Stimulated activated CD8-positive, alpha-beta memory T cell treated with anti-CD3 and anti-CD28 coated beads, Interleukin-2, amount 100 ng/mL, for 1 hour (primary cell): ENCODE measurements around the gene DDX60.
"Not testable (repeated sequence)": the region's sequence is repeated elsewhere in the genome, so short reads cannot be mapped to it uniquely, and the experiment has no call there.

Source experiments
- DNase-seq, 2 donors: peaks; one replicate each; pipeline ENCODE4 v3.0.0-alpha.2; 2020; ENCODE audit warnings: low read depth in 2 of 2

Gene DDX60

DNA sequence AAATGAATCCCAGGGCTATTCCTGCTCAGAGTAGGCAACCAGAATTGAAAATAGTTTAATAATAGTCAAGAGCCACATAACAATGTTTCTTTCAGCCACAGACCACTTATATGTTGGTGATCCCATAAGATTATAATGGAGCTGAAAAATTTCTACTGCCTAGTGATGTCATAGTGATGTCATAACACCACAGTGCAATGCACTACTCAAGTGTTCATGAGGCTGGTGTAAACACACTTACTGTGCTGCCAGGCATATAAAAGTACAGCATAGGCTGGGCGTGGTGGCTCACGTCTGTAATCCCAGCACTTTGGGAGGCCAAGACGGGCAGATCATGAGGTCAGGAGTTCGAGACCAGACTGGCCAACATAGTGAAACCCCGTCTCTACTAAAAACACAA is 15.1 kb downstream of the DDX60 start:
- not testable (repeated sequence) for DNase-seq

DNA sequence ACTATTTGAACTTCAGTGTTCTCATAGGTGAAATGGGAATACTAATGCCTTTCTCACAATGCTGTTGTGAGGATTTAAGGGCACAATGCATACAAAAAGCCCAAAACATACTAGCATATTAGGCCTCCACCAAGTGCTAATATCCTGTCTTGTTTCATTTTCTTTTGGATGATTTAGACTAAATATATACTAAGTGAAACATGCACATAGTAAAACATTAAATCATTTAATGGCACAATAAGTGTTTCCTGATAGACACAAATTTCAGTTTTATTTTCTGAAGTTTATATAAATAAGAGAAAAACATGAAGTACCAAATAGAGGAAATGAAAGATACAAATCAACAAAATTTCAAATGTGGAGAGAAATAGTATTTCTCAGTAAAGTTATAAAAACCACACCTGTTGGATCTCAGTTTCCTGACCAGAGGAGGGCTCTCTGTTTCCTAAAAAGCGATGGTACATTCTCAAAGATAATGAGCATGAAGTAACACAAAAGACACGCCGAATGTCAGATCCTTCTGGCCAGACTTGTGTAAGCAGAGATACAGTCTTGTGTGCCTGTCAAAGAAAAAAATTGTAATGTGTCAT is 25.1 kb downstream of the DDX60 start:
- DNase-seq, result no peak

DNA sequence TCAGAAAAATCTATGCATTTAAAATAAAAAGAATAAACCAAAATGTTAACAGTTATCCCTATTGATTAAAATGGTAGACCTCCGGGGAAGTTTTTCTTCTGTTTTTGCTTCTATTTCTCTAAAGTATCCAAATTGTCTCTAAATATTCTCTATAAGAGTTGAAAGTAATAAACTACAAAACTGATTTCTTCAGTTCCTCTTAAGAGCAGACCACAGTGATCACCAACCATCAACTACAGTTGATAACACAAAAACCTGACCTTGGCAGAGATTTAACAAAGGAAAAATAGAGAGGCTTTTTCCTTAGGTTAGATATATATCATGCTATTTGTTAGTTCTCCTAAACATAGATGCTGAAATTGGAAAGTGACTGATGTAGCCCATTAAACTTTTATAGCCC is 27.3 kb downstream of the DDX60 start:
- DNase-seq, result no peak

DNA sequence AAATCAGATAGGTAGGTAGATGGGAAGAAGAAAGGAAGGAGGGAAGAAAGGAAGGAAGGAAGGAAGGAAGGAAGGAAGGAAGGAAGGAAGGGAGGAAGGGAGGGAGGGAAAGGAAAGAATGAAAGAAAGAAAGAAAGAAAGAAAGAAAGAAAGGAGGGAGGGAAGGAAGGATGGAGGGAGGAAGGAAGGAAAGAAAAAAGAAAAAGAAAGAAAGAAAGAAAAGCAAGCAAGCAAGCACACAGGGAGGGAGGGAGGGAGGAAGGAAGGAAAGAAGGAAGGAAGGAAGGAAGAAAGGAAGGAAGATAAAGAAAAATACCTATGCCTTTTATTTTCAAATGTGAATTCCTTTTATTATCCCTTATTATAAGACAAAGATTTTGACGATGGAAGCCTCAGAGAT is 32.7 kb downstream of the DDX60 start:
- not testable (repeated sequence) for DNase-seq

DNA sequence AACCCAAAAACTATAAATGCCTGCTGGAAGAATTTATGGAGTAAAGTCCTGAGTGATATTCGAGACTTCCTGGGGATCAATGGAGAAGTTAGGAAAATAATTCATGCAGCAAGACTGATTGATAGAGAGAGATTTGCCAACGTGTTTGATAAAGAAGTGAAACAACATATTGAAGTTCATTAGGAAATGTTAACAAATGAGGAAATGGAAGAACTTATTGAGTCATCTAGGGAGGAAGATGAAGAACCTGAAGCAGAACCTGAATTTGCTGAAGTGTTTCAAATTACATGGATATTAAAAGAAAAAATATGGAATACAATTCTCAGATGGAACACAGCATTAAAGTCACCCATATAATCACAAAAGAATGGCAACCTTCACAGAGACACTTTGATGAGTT is 39.0 kb downstream of the DDX60 start:
- DNase-seq, result no peak

DNA sequence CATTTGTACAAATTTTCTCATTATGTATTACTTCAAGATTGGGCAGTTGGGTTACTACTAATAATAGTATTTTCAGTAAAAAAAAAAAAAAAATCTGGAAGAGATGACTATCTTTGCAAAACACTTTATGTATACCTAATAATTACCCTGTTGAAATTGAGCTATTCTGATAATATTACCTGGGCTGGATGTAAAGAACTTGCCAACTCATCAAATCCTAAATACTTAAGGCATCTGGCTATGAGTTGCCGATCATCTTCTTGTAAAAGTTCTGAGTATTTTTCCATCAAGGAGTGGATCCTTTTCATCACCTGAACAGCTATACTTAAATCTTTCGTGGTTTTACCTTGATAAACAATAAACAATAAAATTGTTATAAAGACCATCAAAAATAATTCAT is 42.7 kb downstream of the DDX60 start:
- DNase-seq, result no peak

DNA sequence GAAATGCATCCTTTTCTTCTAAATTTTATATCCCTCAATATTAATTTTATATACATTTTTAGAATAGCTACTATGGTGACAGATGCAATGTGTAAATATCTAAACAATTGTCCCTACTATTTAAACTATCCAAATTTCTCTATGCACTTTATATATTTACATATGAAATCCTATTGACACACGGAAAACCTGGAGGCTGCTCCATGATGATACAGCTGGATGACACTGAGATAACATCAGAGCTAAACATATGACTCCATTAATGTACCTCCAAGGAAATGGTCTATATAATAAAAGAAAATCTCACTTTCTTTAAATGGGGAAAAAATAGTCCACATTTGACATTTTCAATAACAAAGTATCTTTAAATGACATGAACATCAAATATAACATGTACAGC is 43.7 kb downstream of the DDX60 start:
- DNase-seq, result no peak

DNA sequence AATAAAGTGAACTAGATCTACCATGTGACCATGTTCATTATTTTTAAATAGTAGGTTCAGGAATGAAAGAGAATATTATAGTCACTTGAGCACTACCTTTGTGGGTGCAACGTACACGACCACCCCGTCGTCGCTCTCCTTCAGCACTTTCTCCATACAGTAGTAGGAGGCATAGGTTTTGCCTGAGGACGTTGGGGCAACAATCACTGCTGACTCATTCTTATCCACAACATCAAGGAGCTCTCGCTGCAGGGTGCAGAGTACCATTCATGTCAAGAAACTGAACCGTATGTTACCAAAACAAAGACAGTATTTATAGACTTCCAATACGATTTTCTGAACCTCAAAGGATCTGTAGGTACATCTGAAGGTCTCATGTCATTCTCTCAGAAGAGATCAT is 44.7 kb downstream of the DDX60 start:
- no peak for DNase-seq

DNA sequence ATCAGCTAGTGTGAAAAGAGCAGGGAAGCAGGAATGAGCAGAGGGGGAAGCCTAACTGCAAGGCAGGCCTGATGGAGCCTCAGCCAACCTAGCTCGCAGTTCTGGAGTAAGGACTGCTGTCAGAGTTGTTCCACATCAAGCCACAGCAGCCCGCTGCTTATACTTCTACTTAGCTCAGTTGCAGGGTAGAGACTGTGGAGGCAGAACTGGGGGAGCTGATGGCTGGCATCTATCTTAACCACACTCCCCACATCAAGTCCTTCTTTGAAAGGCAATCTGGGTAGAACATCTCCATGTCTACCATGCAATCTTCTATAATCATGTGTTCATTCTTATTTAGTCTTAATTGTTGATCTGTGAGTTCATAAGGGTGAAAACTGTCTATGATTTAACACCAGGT is 46.1 kb downstream of the DDX60 start:
- DNase-seq, result no peak

DNA sequence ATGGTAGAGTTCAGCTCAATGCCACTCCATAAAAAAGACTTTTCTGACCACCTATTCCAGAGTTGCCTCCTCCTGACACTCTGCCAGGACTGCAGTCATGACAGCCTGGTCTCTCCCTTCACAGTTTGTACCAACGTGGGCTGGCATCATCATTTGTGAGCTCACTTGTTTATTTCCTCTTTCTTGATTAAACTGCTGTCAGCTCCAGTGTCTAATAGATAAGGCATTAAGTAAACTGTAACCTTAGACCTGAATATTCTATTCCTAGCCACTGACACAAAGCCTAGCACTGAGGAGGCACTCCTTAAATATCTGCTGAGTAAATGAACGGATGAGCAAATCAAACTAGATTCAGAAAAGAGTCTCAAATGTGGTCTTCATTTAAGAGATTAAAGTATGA is 48.7 kb downstream of the DDX60 start:
- no peak for DNase-seq

DNA sequence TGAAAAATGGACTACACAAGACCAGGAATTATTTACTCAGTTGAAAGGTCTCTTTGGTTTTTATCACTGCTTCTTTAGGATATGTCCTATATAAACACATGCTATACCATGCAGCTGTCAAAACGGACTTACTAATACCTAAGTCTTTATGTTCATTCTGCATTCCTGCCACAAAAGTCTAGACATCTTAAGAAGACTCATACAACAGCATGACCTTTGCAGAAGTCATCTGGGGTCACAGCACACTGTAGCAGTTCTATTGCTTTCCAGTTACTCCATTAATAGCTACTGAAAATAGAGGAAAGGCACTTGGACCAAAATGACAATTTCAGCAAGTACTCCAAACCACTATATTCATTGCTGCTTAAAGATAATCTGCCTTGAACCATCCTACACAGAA is 53.2 kb downstream of the DDX60 start:
- DNase-seq, result no peak

DNA sequence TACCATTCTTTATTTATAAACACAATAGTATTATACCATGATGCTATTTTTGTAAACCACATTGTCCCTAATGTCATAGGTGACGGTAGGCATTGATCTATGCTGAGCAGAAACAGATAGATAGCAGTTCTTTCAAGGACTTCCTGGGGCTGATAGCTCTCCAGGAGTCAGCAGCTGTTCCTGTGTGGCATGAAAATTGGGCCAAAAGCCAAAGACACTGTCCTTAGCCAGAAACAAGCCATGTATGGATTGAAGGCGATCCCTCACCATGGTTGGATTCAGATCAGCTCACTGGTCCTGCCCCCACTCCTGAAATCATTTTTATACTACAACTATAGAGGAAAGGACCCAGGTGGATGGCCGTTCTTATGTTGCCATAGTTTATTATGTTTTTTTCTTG is 53.6 kb downstream of the DDX60 start:
- DNase-seq, result no peak

DNA sequence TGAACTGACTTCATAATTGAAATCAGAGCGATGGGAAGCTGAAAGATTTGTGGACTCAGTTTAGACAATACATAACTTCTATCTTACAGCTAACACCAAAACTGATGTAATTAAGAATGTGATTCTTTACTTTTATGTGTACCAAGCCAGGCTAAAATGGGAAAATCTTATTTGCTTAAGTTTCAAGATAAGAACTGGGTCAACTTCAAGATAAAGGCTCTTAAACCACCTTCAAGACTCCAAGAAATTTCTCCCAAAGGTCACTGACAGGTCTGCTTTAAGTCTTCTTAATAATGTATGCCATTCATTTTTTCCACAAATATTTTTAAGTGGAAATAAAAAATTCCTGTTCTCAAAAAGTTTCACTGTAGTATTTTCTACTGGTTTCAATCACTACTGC is 55.5 kb downstream of the DDX60 start:
- DNase-seq, result no peak

DNA sequence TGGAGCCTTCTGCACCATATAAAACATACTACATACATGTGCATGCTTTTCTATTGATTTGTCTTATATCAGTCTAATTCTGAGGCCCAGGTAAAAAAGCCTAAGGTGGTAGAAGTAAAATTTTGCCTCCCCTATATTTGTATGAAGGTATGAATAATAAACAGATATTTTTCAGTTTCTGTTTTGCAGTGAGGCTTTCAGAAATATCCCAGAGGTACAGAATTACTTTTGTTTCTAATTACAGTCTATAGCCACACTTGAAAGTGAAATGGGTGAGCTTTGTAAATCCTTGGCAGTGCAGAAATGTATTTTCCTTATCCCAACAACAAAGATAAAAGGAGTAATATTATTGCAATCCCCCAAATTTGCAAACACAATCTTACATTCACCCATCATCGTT is 59.5 kb downstream of the DDX60 start:
- no peak for DNase-seq

DNA sequence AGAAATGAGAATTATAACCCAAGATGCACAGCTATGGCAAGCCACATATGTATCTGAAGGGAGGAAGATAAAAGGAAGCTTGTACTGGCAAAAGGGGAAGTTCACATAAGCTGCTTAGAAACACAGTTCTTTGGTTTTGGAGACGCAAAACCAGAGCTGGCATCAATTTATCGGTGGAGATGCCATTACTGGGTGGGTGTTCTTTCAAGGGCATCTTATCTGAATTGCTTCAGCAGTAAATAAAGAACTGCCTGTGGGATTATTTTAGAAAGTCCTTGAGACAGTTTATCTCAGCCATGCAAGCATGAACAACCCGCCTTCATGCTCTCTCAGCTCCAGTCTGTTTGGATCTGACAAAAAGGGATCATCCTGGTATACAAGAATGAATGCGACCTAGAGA is 60.8 kb downstream of the DDX60 start:
- no peak for DNase-seq

DNA sequence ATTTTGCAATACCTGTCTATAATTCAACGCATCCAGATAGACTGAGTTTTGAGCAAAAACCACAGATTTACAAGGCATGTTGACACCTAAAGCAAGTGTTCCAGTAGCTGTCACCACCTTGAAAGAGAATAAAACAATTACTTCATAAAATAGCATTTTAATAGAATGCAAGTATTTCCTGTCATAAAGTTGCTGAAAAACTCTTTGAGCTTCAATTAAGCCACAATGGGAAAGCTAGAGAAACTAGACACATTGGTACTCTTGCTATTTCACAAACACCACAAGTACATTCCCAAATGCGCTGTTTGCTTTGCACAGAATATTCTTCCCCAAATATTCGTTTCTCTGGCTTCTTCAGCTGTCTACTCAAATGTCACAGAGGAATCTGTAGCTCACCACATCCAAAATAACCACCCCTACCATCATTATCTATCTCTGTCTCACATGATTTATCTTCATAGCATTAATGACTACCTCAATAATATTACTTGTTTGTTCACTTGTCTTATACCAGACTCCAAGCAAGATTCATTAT is 70.3 kb downstream of the DDX60 start:
- DNase-seq, result no peak

DNA sequence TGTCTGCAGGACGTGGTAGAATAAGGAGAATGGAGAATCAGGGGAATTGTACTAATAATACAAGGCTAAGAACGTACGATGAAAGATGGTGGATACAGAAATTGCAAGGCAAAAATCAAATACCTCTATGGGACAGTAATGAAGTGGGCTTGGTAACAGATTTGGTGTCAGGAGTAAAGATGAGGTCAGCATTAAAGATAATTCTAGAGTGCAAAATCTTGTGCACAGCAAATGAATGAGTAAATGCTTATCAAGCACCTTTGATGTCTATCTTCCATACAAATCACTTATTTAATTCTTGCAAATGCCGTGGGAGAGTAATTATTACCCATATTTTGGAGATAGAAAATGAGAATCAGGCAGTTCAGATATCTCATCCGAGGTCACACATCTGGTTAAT is 70.9 kb downstream of the DDX60 start:
- DNase-seq, result no peak

DNA sequence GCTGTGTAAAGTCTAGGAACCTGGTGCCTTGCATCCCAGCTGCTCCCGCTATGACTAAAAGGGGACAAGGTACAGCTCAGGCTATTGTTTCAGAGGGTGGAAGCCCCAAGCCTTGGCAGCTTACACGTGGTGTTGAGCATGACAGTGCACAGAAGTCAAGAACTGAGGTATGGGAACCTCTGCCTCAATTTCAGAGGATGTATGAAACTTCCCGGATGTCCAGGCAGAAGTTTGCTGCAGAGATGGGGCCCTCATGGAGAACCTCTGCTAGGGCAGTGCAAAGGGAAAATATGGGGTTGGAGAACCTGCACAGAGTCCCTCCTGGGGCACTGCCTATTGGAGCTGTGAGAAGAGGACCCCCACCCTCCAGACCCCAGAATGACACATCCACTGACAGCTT is 76.6 kb downstream of the DDX60 start:
- no peak for DNase-seq

DNA sequence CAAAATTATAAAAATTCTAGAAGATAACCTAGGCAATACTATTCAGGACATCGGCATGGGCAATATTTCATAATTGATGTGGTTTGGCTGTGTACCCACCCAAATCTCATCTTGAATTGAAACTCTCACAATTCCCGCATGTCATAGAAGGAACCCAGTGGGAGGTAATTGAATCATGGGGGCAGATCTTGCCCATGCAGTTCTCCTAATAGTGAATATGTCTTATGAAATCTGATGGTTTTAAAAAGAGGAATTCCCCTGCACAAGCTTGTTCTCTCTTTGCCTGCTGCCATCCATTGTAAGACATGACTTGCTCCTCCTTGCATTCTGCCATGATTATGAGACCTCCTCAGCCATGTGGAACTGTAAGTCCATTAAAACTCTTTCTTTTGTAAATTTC is 77.7 kb downstream of the DDX60 start:
- no peak for DNase-seq

DNA sequence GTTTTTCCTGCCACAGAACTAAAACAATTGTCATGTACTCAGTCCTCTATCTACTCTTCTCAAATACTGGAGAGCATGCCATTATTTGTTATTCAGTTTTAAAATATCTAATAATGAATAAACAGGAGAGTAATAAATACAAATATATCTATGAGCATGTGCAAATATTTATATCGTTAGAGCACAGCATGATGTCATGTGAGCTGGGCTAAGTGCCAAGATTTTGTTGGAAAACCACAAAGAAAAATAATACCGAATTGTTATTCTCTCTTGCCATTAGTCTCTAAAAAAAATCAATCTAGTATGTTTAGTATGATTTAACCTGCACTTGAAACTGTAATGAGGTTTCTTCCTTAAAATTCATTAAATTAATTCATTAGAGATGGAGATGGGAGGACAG is 97.3 kb downstream of the DDX60 start:
- no peak for DNase-seq

DNA sequence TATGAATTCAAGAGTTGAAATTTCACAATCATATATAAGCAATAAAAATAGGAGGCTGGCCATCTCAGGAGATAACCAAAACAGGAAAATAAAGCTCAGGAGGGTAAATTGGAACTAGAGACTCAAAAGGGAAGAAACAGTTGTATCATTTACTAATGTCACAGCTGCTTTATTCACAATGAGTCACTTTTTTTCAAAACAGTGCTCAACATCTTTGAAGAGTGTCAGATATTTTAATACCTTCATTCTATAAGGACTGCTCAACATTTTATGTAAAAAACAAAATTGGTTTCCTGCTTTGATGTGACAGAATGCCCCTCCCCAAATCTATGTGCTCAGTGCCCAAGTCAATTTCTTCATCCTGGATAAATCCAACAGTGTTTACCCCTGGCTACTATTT is 97.7 kb downstream of the DDX60 start:
- no peak for DNase-seq

DNA sequence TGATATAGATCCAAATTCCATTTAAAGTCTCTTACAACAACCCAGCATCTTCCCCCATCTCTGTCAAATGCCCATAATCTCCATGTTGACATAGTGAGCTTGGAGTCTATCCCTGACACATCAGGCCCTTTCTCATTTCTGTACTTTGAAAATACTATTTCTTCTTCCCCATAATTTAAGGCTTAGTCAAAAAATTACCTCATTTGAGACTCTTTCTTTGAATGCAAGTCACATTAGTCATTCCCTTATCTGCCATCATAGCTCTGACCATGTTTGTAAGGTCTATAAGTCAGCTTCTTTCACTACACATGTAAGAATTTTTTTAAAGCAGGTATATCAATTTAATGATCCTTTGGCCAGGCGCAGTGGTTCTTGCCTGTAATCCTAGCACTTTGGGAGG is 99.9 kb downstream of the DDX60 start:
- no peak for DNase-seq

DNA sequence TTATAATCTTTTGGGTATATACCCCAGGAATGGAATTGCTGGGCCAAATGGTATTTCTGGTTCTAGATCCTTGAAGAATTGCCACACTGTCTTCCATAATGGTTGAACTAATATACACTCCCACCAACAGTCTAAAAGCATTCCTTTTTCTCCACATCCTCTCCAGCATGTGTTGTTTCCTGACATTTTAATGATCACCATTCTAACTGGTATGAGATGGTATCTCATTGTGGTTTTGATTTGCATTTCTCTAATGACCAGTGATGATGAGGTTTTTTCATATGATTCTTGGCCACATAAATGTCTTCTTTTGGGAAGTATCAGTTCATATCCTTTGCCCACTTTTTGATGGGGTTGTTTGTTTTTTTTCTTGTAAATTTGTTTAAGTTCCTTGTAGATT is 105.0 kb downstream of the DDX60 start:
- DNase-seq, result not testable (repeated sequence)

DNA sequence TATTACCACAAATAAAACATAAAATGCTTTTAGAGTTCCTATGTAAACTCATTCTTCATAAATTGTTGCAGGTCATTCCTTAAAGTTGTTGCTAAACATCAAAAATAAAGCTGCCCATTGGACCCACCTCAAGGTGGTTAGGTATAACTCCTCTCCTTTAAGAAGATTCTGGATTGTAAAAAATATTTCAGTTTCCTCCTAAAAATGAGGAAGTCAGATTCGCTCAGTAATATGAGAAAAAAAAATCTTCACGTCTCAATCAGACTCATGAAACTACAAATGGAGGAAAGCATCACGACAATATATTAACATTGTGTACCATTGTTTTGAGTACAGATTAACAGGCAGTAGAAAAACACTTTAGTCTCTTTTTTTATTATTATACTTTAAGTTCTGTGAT is 105.9 kb downstream of the DDX60 start:
- no peak for DNase-seq
